A673 (cell line): ENCODE measurements around the gene CCR8. TPM values are rescaled to one million over a fixed set of nuclear protein-coding genes. Genes with fewer than 3 reads are reported as not detected.

Source experiments
- BruUV-seq: library from RNA; stranded (reverse); fragments of 400-500 nt; replicated peaks from 2 replicates; lab custom pipeline; 2021; lab: Mats Ljungman, UMichigan
- CTCF ChIA-PET: fragments of 300-600 bp; sonication (Branson Sonifier 250); formaldehyde crosslinking; loops from one replicate; lab custom pipeline; 2022; ENCODE audit warnings: antibody characterized with exemption; lab: Charles Lee
- POLR2A ChIA-PET: fragments of 300-600 bp; sonication (Branson Sonifier 250); formaldehyde crosslinking; loops from one replicate; lab custom pipeline; 2022; ENCODE audit warnings: antibody characterized with exemption; ENCODE audit not compliant: low non-redundant PET; lab: Charles Lee
- DNase-seq: peaks from one replicate; pipeline ENCODE4 v3.0.0-alpha.2; 2015; ENCODE audit warnings: low spot score
- H3K27ac ChIP-seq: fragments of 200-600 bp; sonication (generic); 2 replicates; pipeline ENCODE4 v1.5.1; 2016; ENCODE audit warnings: mixed run types, low read depth, mild to moderate bottlenecking, mixed read lengths, antibody characterized with exemption, low read length; ENCODE audit not compliant: poor library complexity, severe bottlenecking
- H3K27me3 ChIP-seq: fragments of 200-600 bp; sonication (generic); replicated peaks from 2 replicates; pipeline ENCODE4 v1.6.1; 2017; ENCODE audit warnings: mixed run types, low read depth, mild to moderate bottlenecking, mixed read lengths, antibody characterized with exemption, low read length; ENCODE audit not compliant: insufficient read depth, poor library complexity
- H3K36me3 ChIP-seq: fragments of 200-600 bp; sonication (generic); 2 replicates; pipeline ENCODE4 v1.6.1; 2016; ENCODE audit warnings: mixed run types, mild to moderate bottlenecking, mixed read lengths, antibody characterized with exemption, low read length; ENCODE audit not compliant: insufficient read depth, poor library complexity, severe bottlenecking
- H3K4me1 ChIP-seq: fragments of 200-600 bp; sonication (generic); 2 replicates; pipeline ENCODE4 v1.6.1; 2017; ENCODE audit warnings: mixed run types, mild to moderate bottlenecking, mixed read lengths, antibody characterized with exemption, low read length; ENCODE audit not compliant: insufficient read depth, poor library complexity, severe bottlenecking
- H3K4me3 ChIP-seq: fragments of 200-600 bp; sonication (generic); 2 replicates; pipeline ENCODE4 v1.5.1; 2016; ENCODE audit warnings: low read depth, mixed run types, mild to moderate bottlenecking, mixed read lengths, low read length; ENCODE audit not compliant: poor library complexity, severe bottlenecking
- H3K9me3 ChIP-seq: fragments of 200-600 bp; sonication (generic); 2 replicates; pipeline ENCODE4 v1.6.1; 2016; ENCODE audit warnings: mixed run types, low read depth, mild to moderate bottlenecking, mixed read lengths, antibody characterized with exemption, low read length; ENCODE audit not compliant: poor library complexity, severe bottlenecking
- CTCF ChIP-seq: fragments of 300-800, 200-600 bp; sonication (generic); conservative IDR thresholded peaks from 2 replicates; pipeline ENCODE4 v1.5.1; 2017; ENCODE audit warnings: low read depth, mild to moderate bottlenecking, antibody characterized with exemption, low read length, moderate library complexity, mixed read lengths
- EZH2 ChIP-seq: fragments of 200-600 bp; sonication (generic); IDR thresholded peaks from 2 replicates; pipeline ENCODE4 v1.6.1; 2017; ENCODE audit warnings: borderline replicate concordance, low read depth, mild to moderate bottlenecking, mixed read lengths, antibody characterized with exemption, low read length; ENCODE audit not compliant: poor library complexity, severe bottlenecking
- intact Hi-C: fragments of 100-400 bp; cut with micrococcal nuclease; formaldehyde crosslinking; loops from one replicate; pipeline ENCODE4 v1.10.0; 2022; ENCODE audit not compliant: unreplicated experiment
- total RNA-seq: library from RNA; stranded (reverse); gene quantifications from 2 replicates; pipeline ENCODE4 v1.2.3, GENCODE V29; 2021

CCR8 gene
- total RNA-seq, 1 experiment from 2014 or later, result not detected

- H3K27ac ChIP-seq, result no peak overlapping the region
- no peaks in the 10 kb centered on the region for H3K36me3 ChIP-seq
- intact Hi-C loops, result no loop called here
- H3K27me3 ChIP-seq, result no peaks in the 10 kb centered on the region
- POLR2A ChIA-PET, result no interaction called here
- no peak for TF ChIP-seq EZH2
- no peak for TF ChIP-seq CTCF
- no peak for DNase-seq
- no peak overlapping the region for H3K4me3 ChIP-seq
- H3K9me3 ChIP-seq, result no peaks in the 10 kb centered on the region
- CTCF ChIA-PET, result no interaction called here
- no TSS peak for BruUV-seq
- H3K4me1 ChIP-seq, result no peaks in the 10 kb centered on the region
Measured at GRCh38 chr3:39295184-39295775, 34.2 kb upstream of the CCR8 start.

GRCh38 chr3:39296197-39297077, 33.1 kb upstream of the CCR8 start:
- TF ChIP-seq CTCF (no peak), EZH2 (no peak)
- no peak for DNase-seq
- Histone ChIP-seq H3K4me3 (no peak overlapping the region), H3K36me3 (no peaks in the 10 kb centered on the region), H3K27ac (no peak overlapping the region), H3K4me1 (no peaks in the 10 kb centered on the region), H3K27me3 (no peaks in the 10 kb centered on the region), H3K9me3 (no peaks in the 10 kb centered on the region)
- ChIA-PET CTCF (interaction anchor here (0.6 kb wide), 1 partner anchor 265 kb away, joined by 5 read pairs; no protein-coding TSS in a partner anchor), POLR2A (no interaction called here)
- no TSS peak for BruUV-seq
- intact Hi-C loops, result no loop called here

- Histone ChIP-seq H3K27me3 (no peaks in the 10 kb centered on the region), H3K4me1 (no peaks in the 10 kb centered on the region), H3K4me3 (no peak overlapping the region), H3K9me3 (no peaks in the 10 kb centered on the region), H3K36me3 (no peaks in the 10 kb centered on the region), H3K27ac (no peak overlapping the region)
- TF ChIP-seq EZH2 (no peak), CTCF (no peak)
- ChIA-PET POLR2A (no interaction called here), CTCF (no interaction called here)
- BruUV-seq, result no TSS peak
- no peak for DNase-seq
- intact Hi-C loops, result no loop called here
Measured at GRCh38 chr3:39299279-39299678, 30.2 kb upstream of the CCR8 start.
